Measurements from ENCODE around the gene DDX10.

Gene DDX10

GRCh38 chr11:108897916-108898315 lies 233.0 kb downstream of the DDX10 start:
- no peak overlapping the region for H2AFZ ChIP-seq (ENCODE audit: low read length, unreplicated experiment)
- no peak overlapping the region for H3K4me3 ChIP-seq (ENCODE audit: low read depth, low read length)
- peaks cover 13% of the 10 kb centered on the region; the same call in 1 of the 2 replicates for H3K36me3 ChIP-seq (ENCODE audit: insufficient read depth, low read length)
- H3K27me3 ChIP-seq (ENCODE audit: insufficient read depth, low read length), result no peaks in the 10 kb centered on the region
- no peak overlapping the region for H3K27ac ChIP-seq (ENCODE audit: low read depth, low read length)
- no peaks in the 10 kb centered on the region for H3K79me2 ChIP-seq (ENCODE audit: control insufficient read depth, insufficient read depth, low read length, unreplicated experiment)
- peaks cover 35% of the 10 kb centered on the region for H3K4me1 ChIP-seq (ENCODE audit: control insufficient read depth, insufficient read depth, low read length, unreplicated experiment)

- H3K4me3 ChIP-seq (ENCODE audit: low read depth, low read length), result no peak overlapping the region
These were observed 236.5 kb downstream of the DDX10 start for GRCh38 chr11:108901359-108901758.

GRCh38 chr11:108902027-108902469 lies 237.2 kb downstream of the DDX10 start:
- Histone ChIP-seq H3K27ac (ENCODE audit: low read depth, low read length) (no peak overlapping the region), H3K4me3 (ENCODE audit: low read depth, low read length) (no peak overlapping the region), H3K4me1 (ENCODE audit: control insufficient read depth, insufficient read depth, low read length, unreplicated experiment) (peaks cover 30% of the 10 kb centered on the region), H3K36me3 (ENCODE audit: insufficient read depth, low read length) (peaks cover 13% of the 10 kb centered on the region; the same call in 1 of the 2 replicates), H3K27me3 (ENCODE audit: insufficient read depth, low read length) (no peaks in the 10 kb centered on the region), H2AFZ (ENCODE audit: low read length, unreplicated experiment) (no peak overlapping the region), H3K79me2 (ENCODE audit: control insufficient read depth, insufficient read depth, low read length, unreplicated experiment) (no peaks in the 10 kb centered on the region)

More at GRCh38 chr11:108901359-108901758, 236.5 kb downstream of the DDX10 start:
- no peak overlapping the region for H3K27ac ChIP-seq (ENCODE audit: low read depth, low read length)
- H3K79me2 ChIP-seq (ENCODE audit: control insufficient read depth, insufficient read depth, low read length, unreplicated experiment), result no peaks in the 10 kb centered on the region
- no peak overlapping the region for H2AFZ ChIP-seq (ENCODE audit: low read length, unreplicated experiment)
- H3K36me3 ChIP-seq (ENCODE audit: insufficient read depth, low read length), result peaks cover 13% of the 10 kb centered on the region; the same call in 1 of the 2 replicates
- peaks cover 30% of the 10 kb centered on the region for H3K4me1 ChIP-seq (ENCODE audit: control insufficient read depth, insufficient read depth, low read length, unreplicated experiment)
- H3K27me3 ChIP-seq (ENCODE audit: insufficient read depth, low read length), result no peaks in the 10 kb centered on the region

- Histone ChIP-seq H3K4me1 (ENCODE audit: control insufficient read depth, insufficient read depth, low read length, unreplicated experiment) (peaks cover 39% of the 10 kb centered on the region), H2AFZ (ENCODE audit: low read length, unreplicated experiment) (no peak overlapping the region), H3K79me2 (ENCODE audit: control insufficient read depth, insufficient read depth, low read length, unreplicated experiment) (no peaks in the 10 kb centered on the region), H3K27ac (ENCODE audit: low read depth, low read length) (no peak overlapping the region), H3K36me3 (ENCODE audit: insufficient read depth, low read length) (no peaks in the 10 kb centered on the region), H3K27me3 (ENCODE audit: insufficient read depth, low read length) (no peaks in the 10 kb centered on the region), H3K4me3 (ENCODE audit: low read depth, low read length) (no peak overlapping the region)
These were observed 239.6 kb downstream of the DDX10 start for GRCh38 chr11:108904480-108904879.

GRCh38 chr11:108906329-108906728 lies 241.5 kb downstream of the DDX10 start:
- Histone ChIP-seq H3K4me3 (ENCODE audit: low read depth, low read length) (peak overlapping the region; percentile 64), H3K27ac (ENCODE audit: low read depth, low read length) (peak overlapping the region; percentile 87), H3K4me1 (ENCODE audit: control insufficient read depth, insufficient read depth, low read length, unreplicated experiment) (peaks cover 39% of the 10 kb centered on the region), H2AFZ (ENCODE audit: low read length, unreplicated experiment) (no peak overlapping the region), H3K36me3 (ENCODE audit: insufficient read depth, low read length) (no peaks in the 10 kb centered on the region), H3K27me3 (ENCODE audit: insufficient read depth, low read length) (no peaks in the 10 kb centered on the region), H3K79me2 (ENCODE audit: control insufficient read depth, insufficient read depth, low read length, unreplicated experiment) (no peaks in the 10 kb centered on the region)

GRCh38 chr11:108906826-108907225 lies 242.0 kb downstream of the DDX10 start:
- Histone ChIP-seq H3K4me1 (ENCODE audit: control insufficient read depth, insufficient read depth, low read length, unreplicated experiment) (peaks cover 39% of the 10 kb centered on the region), H3K27me3 (ENCODE audit: insufficient read depth, low read length) (no peaks in the 10 kb centered on the region), H3K4me3 (ENCODE audit: low read depth, low read length) (peak overlapping the region; percentile 64), H3K36me3 (ENCODE audit: insufficient read depth, low read length) (no peaks in the 10 kb centered on the region), H2AFZ (ENCODE audit: low read length, unreplicated experiment) (peak overlapping the region; percentile 17), H3K79me2 (ENCODE audit: control insufficient read depth, insufficient read depth, low read length, unreplicated experiment) (no peaks in the 10 kb centered on the region), H3K27ac (ENCODE audit: low read depth, low read length) (peak overlapping the region; percentile 87)

GRCh38 chr11:108909041-108909440 lies 244.2 kb downstream of the DDX10 start:
- no peaks in the 10 kb centered on the region for H3K27me3 ChIP-seq (ENCODE audit: insufficient read depth, low read length)
- no peak overlapping the region for H3K27ac ChIP-seq (ENCODE audit: low read depth, low read length)
- H2AFZ ChIP-seq (ENCODE audit: low read length, unreplicated experiment), result no peak overlapping the region
- no peak overlapping the region for H3K4me3 ChIP-seq (ENCODE audit: low read depth, low read length)
- H3K79me2 ChIP-seq (ENCODE audit: control insufficient read depth, insufficient read depth, low read length, unreplicated experiment), result no peaks in the 10 kb centered on the region
- peaks cover 50% of the 10 kb centered on the region for H3K4me1 ChIP-seq (ENCODE audit: control insufficient read depth, insufficient read depth, low read length, unreplicated experiment)
- H3K36me3 ChIP-seq (ENCODE audit: insufficient read depth, low read length), result no peaks in the 10 kb centered on the region

- H2AFZ ChIP-seq (ENCODE audit: low read length, unreplicated experiment), result no peak overlapping the region
- no peaks in the 10 kb centered on the region for H3K36me3 ChIP-seq (ENCODE audit: insufficient read depth, low read length)
These were observed 245.1 kb downstream of the DDX10 start for GRCh38 chr11:108909921-108910320.

GRCh38 chr11:108912581-108912980 lies 247.7 kb downstream of the DDX10 start:
- Histone ChIP-seq H3K4me1 (ENCODE audit: control insufficient read depth, insufficient read depth, low read length, unreplicated experiment) (peaks cover 50% of the 10 kb centered on the region), H3K27me3 (ENCODE audit: insufficient read depth, low read length) (no peaks in the 10 kb centered on the region), H3K27ac (ENCODE audit: low read depth, low read length) (peak overlapping the region; percentile 24; the same call in 1 of the 2 replicates), H3K79me2 (ENCODE audit: control insufficient read depth, insufficient read depth, low read length, unreplicated experiment) (no peaks in the 10 kb centered on the region), H2AFZ (ENCODE audit: low read length, unreplicated experiment) (no peak overlapping the region), H3K4me3 (ENCODE audit: low read depth, low read length) (no peak overlapping the region), H3K36me3 (ENCODE audit: insufficient read depth, low read length) (no peaks in the 10 kb centered on the region)

More at GRCh38 chr11:108909921-108910320, 245.1 kb downstream of the DDX10 start:
- no peaks in the 10 kb centered on the region for H3K79me2 ChIP-seq (ENCODE audit: control insufficient read depth, insufficient read depth, low read length, unreplicated experiment)
- H3K4me3 ChIP-seq (ENCODE audit: low read depth, low read length), result no peak overlapping the region
- H3K27ac ChIP-seq (ENCODE audit: low read depth, low read length), result no peak overlapping the region
- peaks cover 51% of the 10 kb centered on the region for H3K4me1 ChIP-seq (ENCODE audit: control insufficient read depth, insufficient read depth, low read length, unreplicated experiment)
- H3K27me3 ChIP-seq (ENCODE audit: insufficient read depth, low read length), result no peaks in the 10 kb centered on the region

- Histone ChIP-seq H3K36me3 (ENCODE audit: insufficient read depth, low read length) (no peaks in the 10 kb centered on the region), H3K4me1 (ENCODE audit: control insufficient read depth, insufficient read depth, low read length, unreplicated experiment) (peaks cover 49% of the 10 kb centered on the region), H2AFZ (ENCODE audit: low read length, unreplicated experiment) (no peak overlapping the region), H3K27me3 (ENCODE audit: insufficient read depth, low read length) (no peaks in the 10 kb centered on the region), H3K79me2 (ENCODE audit: control insufficient read depth, insufficient read depth, low read length, unreplicated experiment) (no peaks in the 10 kb centered on the region), H3K27ac (ENCODE audit: low read depth, low read length) (0 out of 2 replicates have a peak overlapping the region, but pooled peaks have one; percentile 17), H3K4me3 (ENCODE audit: low read depth, low read length) (no peak overlapping the region)
These were observed 248.3 kb downstream of the DDX10 start for GRCh38 chr11:108913204-108913603.

- Histone ChIP-seq H3K79me2 (ENCODE audit: control insufficient read depth, insufficient read depth, low read length, unreplicated experiment) (no peaks in the 10 kb centered on the region), H2AFZ (ENCODE audit: low read length, unreplicated experiment) (no peak overlapping the region), H3K4me1 (ENCODE audit: control insufficient read depth, insufficient read depth, low read length, unreplicated experiment) (peaks cover 42% of the 10 kb centered on the region), H3K36me3 (ENCODE audit: insufficient read depth, low read length) (no peaks in the 10 kb centered on the region; the same call in 1 of the 2 replicates), H3K27me3 (ENCODE audit: insufficient read depth, low read length) (no peaks in the 10 kb centered on the region), H3K27ac (ENCODE audit: low read depth, low read length) (peak overlapping the region; percentile 47; the same call in 1 of the 2 replicates), H3K4me3 (ENCODE audit: low read depth, low read length) (no peak overlapping the region)
These were observed 249.3 kb downstream of the DDX10 start for GRCh38 chr11:108914211-108914610.

All from ACC112 (cell line).